K562 (cell line): ENCODE results near the gene LLGL1.

Source experiments
- CEBPB ChIP-seq: fragments of 450-650 bp; IDR thresholded peaks from 2 replicates; pipeline ENCODE4 v1.6.1; 2016; ENCODE audit warnings: missing genetic modification characterization, missing compliant biosample characterization
- GABPB2 ChIP-seq: fragments of 250-450 bp; sonication (Bioruptor Pico); conservative IDR thresholded peaks from 2 replicates; pipeline ENCODE4 v1.5.1; 2021; ENCODE audit warnings: mild to moderate bottlenecking

- TF ChIP-seq GABPB2 (CRISPR knock-in tag) = no peak
- no peak for TF ChIP-seq CEBPB (tag)
Measured at GRCh38 chr17:18263885-18264682, 38.6 kb downstream of the LLGL1 start.
